Vagina (tissue), 2 donors: ENCODE data around the gene PFKM.

ENCODE experiments used
- CTCF ChIP-seq, 3 experiments: fragments of 450-650 bp in 2 of 3; fragments of 200-600 bp in 1 of 3; sonication (generic) in 1 of 3; IDR thresholded peaks; one replicate each; pipeline ENCODE4 v1.5.1; 2017 to 2019; ENCODE audit warnings: antibody characterized with exemption in 3 of 3, mild to moderate bottlenecking in 2 of 3, moderate library complexity in 2 of 3
- POLR2A ChIP-seq, 2 donors: fragments of 450-650 bp; IDR thresholded peaks; one replicate each; pipeline ENCODE4 v1.6.1; 2017; ENCODE audit warnings: antibody characterized with exemption in 2 of 2, mild to moderate bottlenecking in 2 of 2, moderate library complexity in 2 of 2
- POLR2AphosphoS5 ChIP-seq, 2 donors: sonication (generic); formaldehyde crosslinking; IDR thresholded peaks; one replicate each; pipeline ENCODE4 v1.9.0; 2017; ENCODE audit warnings: antibody characterized with exemption in 2 of 2, mild to moderate bottlenecking in 2 of 2, low read depth in 1 of 2; ENCODE audit not compliant: insufficient read depth in 1 of 2

GRCh38 chr12:48164451-48164850, 45.3 kb downstream of the PFKM start:
- TF ChIP-seq CTCF (IDR thresholded peaks at IDR 0.05) (no peak), POLR2A (IDR thresholded peaks at IDR 0.05) (no peak), POLR2AphosphoS5 (IDR thresholded peaks at IDR 0.05; ENCODE audit: insufficient read depth in 1 of 2, low read depth in 1 of 2) (no peak)
